Panc1 (cell line): ENCODE data around the gene OR2J1. TPM values are rescaled to one million over a fixed set of nuclear protein-coding genes. Genes with fewer than 3 reads are reported as not detected.

Source experiments
- total RNA-seq: library from RNA; stranded (reverse); gene quantifications from one replicate; pipeline ENCODE4 v1.2.1, GENCODE V29; 2021; ENCODE audit not compliant: unreplicated experiment

OR2J1 gene
- total RNA-seq, 1 experiment from 2014 or later, result not detected

Other genes with a start within 250 kb of the OR2J1 start
- 53.0 TPM for gene TRIM27, start 175.5 kb upstream of the OR2J1 start, total RNA-seq
- 0.39 TPM for gene ZNF311, start 94.2 kb upstream of the OR2J1 start, total RNA-seq
- gene OR2W1, start 54.3 kb upstream of the OR2J1 start, total RNA-seq, result not detected
- not detected for gene OR2B3, start 12.2 kb upstream of the OR2J1 start, total RNA-seq
- gene OR2J3, start 8.6 kb downstream of the OR2J1 start, total RNA-seq, result not detected
- not detected for gene OR2J2, start 71.4 kb downstream of the OR2J1 start, total RNA-seq
- not detected for gene OR14J1, start 202.2 kb downstream of the OR2J1 start, total RNA-seq